ENCODE data around the gene MAX.
"Not testable (repeated sequence)": the region's sequence is repeated elsewhere in the genome, so short reads cannot be mapped to it uniquely, and the experiment has no call there.

MAX gene

GRCh38 chr14:65104791-65105190 lies 2.5 kb upstream of the MAX start:
- no peak for DNase-seq (ENCODE audit: low spot score)

GRCh38 chr14:65103150-65103760 lies 938 bp upstream of the MAX start:
- DNase-seq (ENCODE audit: low spot score) = no peak

DNA sequence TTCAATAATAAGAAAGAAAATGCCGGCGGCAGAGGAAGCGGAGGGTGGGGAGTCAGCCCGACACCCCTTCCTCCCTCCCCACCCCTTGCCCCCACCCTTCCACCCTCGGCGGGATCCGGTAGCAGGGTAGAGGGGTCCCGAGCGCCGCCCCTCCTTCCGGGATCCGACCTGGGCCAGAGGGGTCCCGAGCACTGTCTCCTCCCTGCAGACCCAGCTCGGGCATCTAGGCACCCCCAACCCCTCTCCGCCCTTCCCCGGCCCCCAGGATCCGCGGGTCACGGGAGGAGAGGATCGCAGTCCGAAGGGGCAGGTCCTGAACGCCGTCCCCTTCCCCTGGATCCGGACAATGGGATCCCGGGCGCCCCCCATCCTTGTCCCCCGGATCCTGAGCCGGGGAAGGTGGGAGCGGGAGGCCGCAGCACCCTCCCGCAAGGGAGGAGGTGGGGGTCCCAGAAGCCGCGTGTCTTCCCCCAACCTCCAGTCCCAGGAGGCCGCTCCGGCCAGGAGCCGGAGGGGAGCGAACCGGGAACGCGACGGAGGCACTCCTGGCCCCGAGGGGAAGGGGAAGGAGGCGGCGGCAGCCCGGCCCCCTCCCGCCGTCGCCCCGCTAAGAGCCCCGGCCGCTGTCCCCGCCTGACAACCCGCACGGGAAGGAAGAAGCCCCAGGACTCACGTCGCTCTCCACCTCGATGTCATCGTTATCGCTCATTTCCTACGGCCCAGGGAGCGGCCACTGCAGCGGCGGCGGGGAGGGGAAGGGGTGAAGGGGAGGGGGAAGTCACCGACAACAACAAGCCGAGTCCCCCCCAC lies 481 bp downstream of the MAX start:
- peak; percentile 49 for DNase-seq (ENCODE audit: low spot score)

DNA sequence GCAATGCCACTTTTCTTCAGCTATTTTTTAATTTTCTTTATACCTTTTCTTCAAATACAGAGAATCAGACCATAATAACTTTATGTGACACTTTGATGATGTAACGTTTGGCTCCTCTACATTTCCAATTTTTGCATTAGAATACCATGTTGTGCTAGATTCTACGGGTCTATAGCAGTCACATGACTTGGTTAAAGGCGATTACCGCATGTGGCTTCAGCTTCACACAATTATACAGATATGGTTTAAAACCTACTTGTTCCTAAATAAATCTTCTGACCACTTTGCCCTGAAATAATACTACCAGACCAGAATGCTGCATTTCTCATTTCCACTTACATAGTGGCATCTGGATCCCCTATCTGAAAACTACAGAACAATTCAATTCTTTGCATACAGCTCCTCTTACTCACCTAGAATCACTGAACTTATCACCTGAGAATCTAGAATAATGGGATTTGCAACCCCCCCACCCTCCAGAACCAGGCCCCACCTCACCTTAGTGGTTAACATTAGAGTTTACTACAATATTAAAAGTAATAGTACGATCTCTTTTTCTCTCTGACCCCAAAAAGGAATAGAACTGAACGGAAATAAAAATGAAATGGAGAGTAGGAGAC lies 1.3 kb downstream of the MAX start:
- peak; percentile 18 for DNase-seq (ENCODE audit: low spot score)

GRCh38 chr14:65098586-65098985 lies 3.7 kb downstream of the MAX start:
- DNase-seq (ENCODE audit: low spot score) = peak; percentile 45

DNA sequence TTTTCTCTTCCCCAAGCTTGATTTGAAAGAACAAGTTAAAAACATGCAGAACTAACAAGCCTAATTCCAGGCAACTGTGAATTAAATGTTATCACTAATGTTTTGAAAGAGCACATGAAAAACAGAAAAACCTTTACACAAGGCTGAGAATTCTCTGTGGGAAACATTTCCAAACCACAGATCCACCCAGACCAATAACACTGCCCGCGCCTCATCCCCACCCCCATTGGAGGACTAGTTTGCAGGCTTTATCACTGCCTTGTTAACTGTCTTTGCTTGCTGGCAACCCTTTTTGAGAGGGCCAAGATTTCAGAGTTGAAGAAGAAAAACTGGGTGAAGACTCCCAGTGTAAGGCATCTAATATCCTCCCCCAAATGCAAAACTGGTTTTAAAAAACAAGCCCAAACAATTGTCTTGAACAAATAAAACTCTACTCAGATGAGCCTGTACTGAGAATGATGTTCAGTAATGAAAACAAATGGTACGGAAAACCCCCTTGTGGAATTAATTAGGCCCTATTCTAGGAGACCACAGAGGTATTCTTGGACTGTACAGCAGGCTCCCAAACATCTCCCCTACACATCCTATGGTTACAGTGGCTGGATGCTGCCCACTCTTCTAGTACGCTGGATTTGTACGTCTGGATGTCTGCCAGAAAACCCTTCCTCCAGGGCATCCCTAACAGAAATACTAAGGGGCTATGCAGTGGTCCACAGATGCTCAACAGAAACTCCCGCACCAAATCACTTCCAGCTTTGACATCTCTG lies 5.8 kb downstream of the MAX start:
- DNase-seq (ENCODE audit: low spot score) = no peak

DNA sequence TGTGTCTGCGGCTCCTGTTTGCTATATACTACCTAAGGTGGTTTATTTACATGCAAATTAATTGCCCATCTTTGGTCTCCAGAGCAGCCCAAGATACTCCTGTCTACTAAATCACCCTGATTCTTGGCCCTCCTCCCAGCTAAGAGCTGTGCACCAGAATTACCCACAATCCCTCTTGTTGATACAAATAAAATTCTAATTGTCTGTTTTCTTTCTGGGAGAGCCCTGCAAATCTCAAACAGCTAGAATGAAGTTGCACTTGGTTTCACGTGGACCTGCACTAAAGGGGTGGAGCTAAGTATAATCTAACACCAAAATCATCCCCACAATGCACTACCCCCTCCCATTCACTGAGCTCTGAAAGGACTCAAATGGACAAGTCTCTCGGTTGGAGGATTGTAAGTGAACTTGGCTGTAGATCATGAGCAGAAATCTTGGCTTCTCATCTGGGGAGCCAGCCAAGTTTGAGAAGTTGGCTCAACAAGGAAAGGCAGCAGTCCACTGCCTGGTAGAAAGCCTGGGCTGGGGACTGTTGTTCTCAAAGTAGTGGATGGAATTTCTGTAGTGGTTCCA lies 6.6 kb downstream of the MAX start:
- no peak for DNase-seq (ENCODE audit: low spot score)

GRCh38 chr14:65092349-65092748 lies 10.0 kb downstream of the MAX start:
- DNase-seq (ENCODE audit: low spot score) = no peak

- DNase-seq (ENCODE audit: low spot score) = not testable (repeated sequence)
Observed at GRCh38 chr14:65087835-65088234, 14.5 kb downstream of the MAX start.

GRCh38 chr14:65086686-65087085 lies 15.6 kb downstream of the MAX start:
- not testable (repeated sequence) for DNase-seq (ENCODE audit: low spot score)

DNA sequence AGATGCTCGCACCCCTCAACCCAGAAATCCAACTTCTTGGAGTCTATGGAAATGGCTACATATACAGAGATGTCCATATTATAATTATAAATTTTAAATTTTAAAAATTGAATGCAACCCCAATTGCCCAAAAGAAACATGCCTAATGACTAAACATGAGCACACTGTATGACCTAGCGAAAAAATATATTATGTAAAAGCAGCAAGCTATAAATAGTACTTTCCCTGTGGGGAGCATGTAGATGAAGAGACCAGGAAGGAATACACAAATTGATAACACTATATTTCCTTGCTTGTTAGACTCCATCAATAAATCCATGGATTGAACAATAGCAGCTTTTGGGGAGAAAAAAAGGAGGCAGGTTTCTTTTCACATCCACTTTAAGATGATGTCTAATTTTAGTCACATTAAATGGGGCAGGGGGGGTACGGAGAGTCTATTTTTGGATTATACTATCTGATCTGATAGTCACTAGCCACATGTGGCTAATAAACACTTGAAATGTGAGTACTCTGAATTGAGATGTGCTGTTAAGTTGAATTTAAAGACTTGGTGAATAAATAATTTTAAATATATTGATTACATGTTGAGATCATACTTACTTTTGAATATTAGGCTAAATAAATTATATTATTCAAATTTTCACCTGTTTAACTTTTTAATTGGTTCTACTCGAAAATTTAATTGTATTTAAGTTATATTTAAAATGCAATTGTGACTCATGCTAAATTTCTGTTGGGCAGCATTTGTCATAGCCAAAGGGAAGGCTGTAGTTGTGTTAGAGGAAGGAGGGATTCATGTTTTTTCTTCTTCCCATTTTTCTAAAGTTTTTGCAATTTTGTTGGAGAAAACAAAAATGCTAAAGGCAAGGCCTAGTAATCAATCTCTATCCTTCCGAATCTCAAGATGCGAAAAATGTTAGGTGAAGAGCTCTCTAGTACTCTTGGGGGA lies 17.5 kb downstream of the MAX start:
- DNase-seq (ENCODE audit: low spot score) = no peak

DNA sequence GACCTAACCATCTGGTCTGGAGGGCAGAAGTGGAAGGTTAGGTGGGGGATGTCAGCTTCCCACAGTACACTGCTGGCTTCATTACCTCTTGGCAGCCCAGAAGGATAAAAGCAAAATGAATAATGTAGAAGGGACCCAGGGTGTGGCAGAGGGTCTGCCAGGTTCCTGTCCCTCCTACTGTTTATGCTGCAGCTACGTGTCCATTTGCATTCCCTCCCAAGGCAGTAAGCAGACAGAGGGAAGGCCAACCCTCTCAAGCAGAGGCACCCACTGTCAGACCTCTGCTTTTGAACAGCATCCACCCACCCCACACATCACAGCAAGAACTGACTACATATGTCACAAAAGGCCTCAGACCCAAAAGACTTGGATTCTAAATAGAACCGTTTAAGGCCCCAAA lies 19.4 kb downstream of the MAX start:
- DNase-seq (ENCODE audit: low spot score) = no peak

DNA sequence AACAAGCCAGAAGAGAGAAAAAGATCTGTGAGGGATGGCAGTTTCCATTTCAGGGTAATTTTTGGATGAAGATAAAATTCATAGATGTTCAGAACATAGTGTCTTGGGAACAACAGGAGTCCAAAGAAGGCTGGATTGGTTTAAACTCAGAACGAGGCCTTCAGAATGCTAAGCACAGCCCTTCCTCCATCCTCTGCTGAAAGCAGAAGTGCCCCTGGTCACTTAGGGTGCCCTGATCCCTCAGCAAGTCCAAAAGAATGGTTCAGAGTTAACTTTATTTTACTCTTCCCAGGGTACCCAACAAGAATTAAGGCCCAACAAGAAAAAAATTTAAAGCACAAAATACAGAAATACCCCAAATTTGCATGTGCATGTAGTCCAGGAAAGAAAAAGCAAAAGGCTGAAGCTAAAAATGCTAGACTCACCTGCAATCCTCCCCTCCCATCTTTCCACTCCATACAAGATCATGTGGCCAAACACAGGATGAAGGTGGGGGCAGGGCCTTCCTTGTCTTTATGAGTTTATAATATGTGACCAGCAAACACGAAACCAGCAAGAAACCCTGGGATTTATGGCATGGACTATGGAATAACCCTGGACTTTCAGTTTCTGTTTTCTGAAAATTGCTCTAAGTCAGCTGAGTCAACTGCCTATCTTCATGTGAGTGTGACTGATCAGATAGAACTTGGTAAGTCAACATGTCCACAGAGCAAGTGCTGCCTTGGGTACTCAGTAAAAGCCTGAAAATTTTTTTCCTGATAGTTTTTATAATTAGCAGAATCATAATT lies 21.2 kb downstream of the MAX start:
- no peak for DNase-seq (ENCODE audit: low spot score)

DNA sequence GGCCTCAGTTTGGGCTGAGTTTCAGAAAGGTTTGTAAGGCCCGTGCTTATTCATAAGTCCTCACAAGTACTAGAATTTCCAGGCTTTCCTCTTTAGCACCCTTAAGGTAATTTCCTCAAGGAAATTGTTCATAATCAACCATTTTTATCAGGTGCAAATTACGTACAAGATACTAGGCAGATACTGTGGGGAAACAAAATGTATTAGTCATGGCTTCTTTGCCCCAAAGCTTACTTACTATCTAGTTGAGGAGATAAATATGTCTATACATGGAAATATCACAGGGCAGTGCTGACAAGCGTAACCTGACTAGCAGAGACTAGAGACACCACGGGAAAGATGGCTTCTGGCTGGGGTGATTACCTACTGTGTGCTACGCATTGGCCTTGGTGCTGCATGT lies 22.5 kb downstream of the MAX start:
- DNase-seq (ENCODE audit: low spot score) = no peak

DNA sequence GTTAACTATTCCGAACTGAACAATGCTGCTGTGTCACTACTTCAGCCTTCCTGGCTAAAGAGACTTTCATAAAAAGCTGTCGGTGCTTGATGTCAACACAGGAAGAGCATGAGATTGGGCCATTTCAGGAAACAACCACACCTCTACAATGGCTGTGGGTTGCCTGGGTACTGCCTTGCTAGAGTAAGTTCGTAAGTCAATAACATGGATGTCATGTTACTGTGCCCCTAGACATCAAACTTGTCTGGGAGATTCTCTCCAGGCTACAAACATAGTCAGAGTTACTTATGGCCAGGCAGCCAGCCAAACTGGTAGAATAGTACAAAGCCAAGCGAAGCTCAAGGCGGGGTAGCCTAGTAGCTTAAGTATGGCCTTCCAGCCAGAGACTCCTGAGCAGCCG lies 23.1 kb downstream of the MAX start:
- DNase-seq (ENCODE audit: low spot score) = no peak

- DNase-seq (ENCODE audit: low spot score) = no peak
Observed at GRCh38 chr14:65077318-65077717, 25.0 kb downstream of the MAX start.

- no peak for DNase-seq (ENCODE audit: low spot score)
Observed at GRCh38 chr14:65075628-65076325, 26.5 kb downstream of the MAX start.

DNA sequence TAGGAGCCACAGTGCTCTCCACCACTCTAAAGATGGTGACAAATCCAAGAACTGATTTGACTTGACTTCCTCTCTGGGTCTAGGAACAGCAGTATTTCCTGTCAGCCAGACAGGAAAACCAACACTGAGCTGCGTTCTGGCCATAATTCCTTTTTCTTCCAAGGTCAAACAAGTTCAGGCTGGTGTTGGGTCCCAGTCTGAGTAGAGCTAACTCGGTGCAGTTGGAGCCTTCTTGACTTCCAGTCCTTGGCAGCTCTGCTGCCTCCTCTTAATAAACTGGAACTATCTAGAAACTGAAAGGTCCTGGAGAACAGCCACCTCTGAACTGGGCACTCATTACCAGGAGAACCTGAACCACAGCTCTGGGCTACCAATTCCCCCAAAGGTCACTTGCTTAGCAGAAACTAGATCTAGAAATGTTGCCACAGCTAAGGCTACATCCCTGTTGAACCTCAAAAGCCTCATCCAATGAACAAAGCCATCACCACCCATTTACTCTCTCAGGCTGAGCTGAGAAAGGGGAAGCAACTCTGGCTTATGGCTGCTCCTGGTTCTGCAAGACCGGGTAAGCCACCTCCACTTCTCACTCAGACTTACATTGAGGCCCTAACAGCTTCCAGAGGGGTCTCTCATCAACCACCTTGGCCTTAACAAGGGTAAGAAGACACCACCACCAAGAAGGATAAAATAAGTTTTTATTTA lies 27.7 kb downstream of the MAX start:
- no peak for DNase-seq (ENCODE audit: low spot score)

GRCh38 chr14:65073605-65074201 lies 28.6 kb downstream of the MAX start:
- DNase-seq (ENCODE audit: low spot score) = no peak

All from CD4-positive, alpha-beta T cell treated with Interleukin-15 for 4 hours (primary cell).